Central memory CD8-positive, alpha-beta T cell (primary cell): ENCODE data around the gene TLCD3B.

Experiments
- ATAC-seq: fragments of 150-1000 bp; cut with Tn5 transposase; replicated peaks from 2 replicates; pipeline ENCODE4 v1.10.0; 2022; ENCODE audit warnings: mild to moderate bottlenecking, moderate FRiP score, moderate number of reproducible peaks; ENCODE audit not compliant: poor library complexity, severe bottlenecking; ENCODE audit errors: extremely low read depth
- DNase-seq, 2 donors: peaks; one replicate each; pipeline ENCODE4 v3.0.0; 2021; ENCODE audit warnings: low spot score in 2 of 2
- H3K27ac Mint-ChIP-seq: one replicate; pipeline ENCODE4 v1.8.0; 2022; ENCODE audit warnings: low read depth, mild to moderate bottlenecking, moderate library complexity, mixed read lengths
- H3K27me3 Mint-ChIP-seq: one replicate; pipeline ENCODE4 v1.8.0; 2022; ENCODE audit warnings: mixed read lengths
- H3K36me3 Mint-ChIP-seq: one replicate; pipeline ENCODE4 v1.8.0; 2022; ENCODE audit warnings: mild to moderate bottlenecking, moderate library complexity, mixed read lengths; ENCODE audit not compliant: insufficient read depth
- H3K4me1 Mint-ChIP-seq: one replicate; pipeline ENCODE4 v1.8.0; 2022; ENCODE audit warnings: mixed read lengths
- H3K4me3 Mint-ChIP-seq: one replicate; pipeline ENCODE4 v1.8.0; 2022; ENCODE audit warnings: mild to moderate bottlenecking, moderate library complexity, mixed read lengths
- H3K9me3 Mint-ChIP-seq: one replicate; pipeline ENCODE4 v1.8.0; 2022; ENCODE audit warnings: mixed read lengths

TLCD3B gene, protein sequence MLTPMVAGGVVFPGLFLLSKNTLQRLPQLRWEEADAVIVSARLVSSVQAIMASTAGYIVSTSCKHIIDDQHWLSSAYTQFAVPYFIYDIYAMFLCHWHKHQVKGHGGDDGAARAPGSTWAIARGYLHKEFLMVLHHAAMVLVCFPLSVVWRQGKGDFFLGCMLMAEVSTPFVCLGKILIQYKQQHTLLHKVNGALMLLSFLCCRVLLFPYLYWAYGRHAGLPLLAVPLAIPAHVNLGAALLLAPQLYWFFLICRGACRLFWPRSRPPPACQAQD

GRCh38 chr16:30030841-30031413 is at the start of gene TLCD3B:
TSS of gene TLCD3B (minus strand) at chr16:30031271. CDS start at chr16:30030527, 744 bp downstream.
- DNase-seq (no peak), ATAC-seq (no peak)
- H3K27me3 Mint-ChIP-seq: peaks cover 82% of the 10 kb centered on the region
- H3K36me3 Mint-ChIP-seq: peaks cover 2% of the 10 kb centered on the region
- H3K4me3 Mint-ChIP-seq: peak within 1 kb of the TSS; percentile 56
- no peaks in the 10 kb centered on the region for H3K9me3 Mint-ChIP-seq
- peaks cover 17% of the 10 kb centered on the region for H3K4me1 Mint-ChIP-seq
- H3K27ac Mint-ChIP-seq: no peak within 1 kb of the TSS

GRCh38 chr16:30079480-30079879 is 48.4 kb upstream of the TLCD3B start:
- no peak overlapping the region for H3K27ac Mint-ChIP-seq
- H3K4me1 Mint-ChIP-seq: peaks cover 35% of the 10 kb centered on the region
- H3K9me3 Mint-ChIP-seq: no peaks in the 10 kb centered on the region
- ATAC-seq (no peak), DNase-seq (no peak)
- H3K36me3 Mint-ChIP-seq: peaks cover 49% of the 10 kb centered on the region
- H3K27me3 Mint-ChIP-seq: no peaks in the 10 kb centered on the region
- H3K4me3 Mint-ChIP-seq: no peak overlapping the region

GRCh38 chr16:30078744-30079143 is 47.7 kb upstream of the TLCD3B start:
- no peak overlapping the region for H3K4me3 Mint-ChIP-seq
- no peak for ATAC-seq
- H3K9me3 Mint-ChIP-seq: no peaks in the 10 kb centered on the region
- H3K4me1 Mint-ChIP-seq: peaks cover 35% of the 10 kb centered on the region
- DNase-seq: no peak
- peaks cover 44% of the 10 kb centered on the region for H3K36me3 Mint-ChIP-seq
- no peaks in the 10 kb centered on the region for H3K27me3 Mint-ChIP-seq
- no peak overlapping the region for H3K27ac Mint-ChIP-seq

DNA sequence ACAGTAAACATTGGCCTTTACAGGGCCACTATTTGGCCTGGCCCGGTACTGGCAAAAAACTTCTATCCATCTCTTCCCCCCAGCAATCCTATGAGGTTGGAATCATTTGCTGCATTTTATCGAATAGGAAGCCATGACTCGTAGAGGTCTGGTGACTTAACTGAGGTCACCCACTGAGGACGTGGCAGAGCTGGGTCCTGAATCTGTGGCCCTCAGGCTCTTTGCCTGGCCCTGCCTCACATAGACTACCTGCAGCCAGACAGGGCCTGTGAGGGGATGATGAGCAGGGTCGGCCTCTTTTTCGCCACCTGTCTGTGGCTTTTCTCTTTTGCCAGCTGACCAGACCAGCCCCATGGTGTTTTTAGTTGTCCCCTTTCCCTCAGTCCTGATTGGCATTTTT is 46.6 kb upstream of the TLCD3B start:
- Mint-ChIP-seq H3K36me3 (peaks cover 46% of the 10 kb centered on the region), H3K4me3 (peak overlapping the region; percentile 89), H3K4me1 (peaks cover 35% of the 10 kb centered on the region), H3K27ac (peak overlapping the region; percentile 93), H3K9me3 (no peaks in the 10 kb centered on the region), H3K27me3 (no peaks in the 10 kb centered on the region)
- DNase-seq: no peak
- no peak for ATAC-seq

DNA sequence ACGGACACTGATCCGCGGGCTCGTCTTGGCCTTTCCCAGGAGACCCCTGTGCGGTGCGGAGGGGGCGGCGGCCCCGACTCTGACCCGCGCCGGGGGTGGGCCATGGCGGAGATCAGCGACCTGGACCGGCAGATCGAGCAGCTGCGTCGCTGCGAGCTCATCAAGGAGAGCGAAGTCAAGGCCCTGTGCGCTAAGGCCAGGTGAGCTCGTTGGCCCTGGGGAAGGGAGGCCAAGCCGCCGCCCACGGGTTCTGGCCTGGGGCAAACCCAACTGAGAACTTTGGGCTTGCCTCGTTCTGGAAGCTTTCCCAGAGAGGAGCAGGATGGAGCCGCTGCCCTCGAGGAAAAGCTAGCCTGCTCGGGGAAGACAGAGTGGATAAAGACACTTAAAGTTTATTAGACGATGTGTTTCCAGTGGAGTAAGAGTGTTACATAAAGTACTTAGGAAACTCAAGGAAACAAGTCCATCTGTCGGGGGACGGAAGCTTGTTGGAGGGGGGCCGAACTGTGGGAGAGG is 45.3 kb upstream of the TLCD3B start:
- peak overlapping the region; percentile 93 for H3K27ac Mint-ChIP-seq
- peak; percentile 59 for ATAC-seq
- peaks cover 44% of the 10 kb centered on the region for H3K36me3 Mint-ChIP-seq
- no peak for DNase-seq
- H3K9me3 Mint-ChIP-seq: no peaks in the 10 kb centered on the region
- H3K4me3 Mint-ChIP-seq: peak overlapping the region; percentile 89
- H3K4me1 Mint-ChIP-seq: peaks cover 29% of the 10 kb centered on the region
- no peaks in the 10 kb centered on the region for H3K27me3 Mint-ChIP-seq

DNA sequence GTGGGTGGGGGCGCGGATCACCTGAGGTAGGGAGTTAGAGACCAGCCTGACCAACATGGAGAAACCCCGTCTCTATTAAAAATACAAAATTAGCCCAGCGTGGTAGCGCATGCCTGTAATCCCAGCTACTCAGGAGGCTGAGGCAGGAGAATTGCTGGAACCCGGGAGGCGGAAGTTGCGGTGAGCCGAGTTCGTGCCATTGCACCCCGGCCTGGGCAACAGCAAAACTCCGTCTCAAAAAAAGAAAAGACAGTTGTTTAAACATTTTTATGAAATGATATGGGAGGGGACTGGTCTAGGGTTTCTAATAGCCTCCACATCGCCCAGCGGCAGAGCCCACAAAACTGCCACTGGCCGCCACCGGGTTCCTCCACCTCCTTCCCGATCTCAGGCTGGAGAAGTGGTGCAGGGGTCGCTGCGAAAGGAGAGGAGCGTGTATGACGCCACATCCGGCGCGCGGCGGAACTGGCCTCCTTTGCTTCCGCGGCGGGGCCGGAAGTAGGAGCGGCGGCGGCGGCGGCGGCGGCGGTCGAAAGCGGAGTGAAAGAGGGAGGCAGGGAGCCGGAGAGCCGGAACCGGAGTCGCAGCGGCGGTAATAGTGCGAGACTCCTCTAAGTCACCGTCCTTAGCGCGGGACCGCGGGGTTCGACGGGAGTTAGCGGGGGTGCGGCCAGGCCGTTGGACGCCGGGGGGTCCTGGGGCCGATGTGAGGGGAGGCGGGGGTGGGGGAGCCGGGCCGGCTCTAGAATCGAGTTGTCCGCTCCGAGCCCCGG is 44.6 kb upstream of the TLCD3B start, which contains the start of gene PPP4C:
Gene PPP4C (plus strand): TSS at position 492 of the 773 bp plus-strand sequence. CDS start 384 bp downstream, outside the sequence.
- H3K4me3 Mint-ChIP-seq: peak within 1 kb of the TSS; percentile 89
- no peaks in the 10 kb centered on the region for H3K9me3 Mint-ChIP-seq
- peaks cover 43% of the 10 kb centered on the region for H3K36me3 Mint-ChIP-seq
- H3K4me1 Mint-ChIP-seq: peaks cover 29% of the 10 kb centered on the region
- ATAC-seq (peak; percentile 92), DNase-seq (peak; percentile 78 to 84)
- peak within 1 kb of the TSS; percentile 93 for H3K27ac Mint-ChIP-seq
- no peaks in the 10 kb centered on the region for H3K27me3 Mint-ChIP-seq

DNA sequence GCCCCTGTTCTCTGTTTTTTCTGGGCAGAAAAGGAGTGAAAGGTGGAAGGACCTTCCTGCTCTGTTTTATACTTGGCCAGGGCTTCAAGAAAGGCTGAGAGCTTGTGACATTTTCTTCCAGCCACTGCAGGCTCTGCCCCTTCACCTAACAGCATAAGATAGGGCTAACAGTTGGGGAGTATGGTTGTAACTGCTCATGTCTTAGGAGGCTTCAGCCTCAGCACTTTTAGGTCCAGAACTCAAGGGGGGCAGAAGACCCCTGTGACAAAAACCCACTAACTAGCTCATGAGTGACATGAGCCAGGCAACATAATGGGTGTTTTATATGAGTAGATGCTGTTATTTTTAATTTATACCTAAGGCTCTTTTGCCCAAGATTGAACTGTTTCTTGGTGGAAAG is 39.4 kb upstream of the TLCD3B start:
- peaks cover 33% of the 10 kb centered on the region for H3K4me1 Mint-ChIP-seq
- no peaks in the 10 kb centered on the region for H3K9me3 Mint-ChIP-seq
- DNase-seq (no peak), ATAC-seq (no peak)
- peak overlapping the region; percentile 29 for H3K4me3 Mint-ChIP-seq
- H3K27ac Mint-ChIP-seq: no peak overlapping the region
- H3K36me3 Mint-ChIP-seq: peaks cover 64% of the 10 kb centered on the region
- H3K27me3 Mint-ChIP-seq: no peaks in the 10 kb centered on the region

DNA sequence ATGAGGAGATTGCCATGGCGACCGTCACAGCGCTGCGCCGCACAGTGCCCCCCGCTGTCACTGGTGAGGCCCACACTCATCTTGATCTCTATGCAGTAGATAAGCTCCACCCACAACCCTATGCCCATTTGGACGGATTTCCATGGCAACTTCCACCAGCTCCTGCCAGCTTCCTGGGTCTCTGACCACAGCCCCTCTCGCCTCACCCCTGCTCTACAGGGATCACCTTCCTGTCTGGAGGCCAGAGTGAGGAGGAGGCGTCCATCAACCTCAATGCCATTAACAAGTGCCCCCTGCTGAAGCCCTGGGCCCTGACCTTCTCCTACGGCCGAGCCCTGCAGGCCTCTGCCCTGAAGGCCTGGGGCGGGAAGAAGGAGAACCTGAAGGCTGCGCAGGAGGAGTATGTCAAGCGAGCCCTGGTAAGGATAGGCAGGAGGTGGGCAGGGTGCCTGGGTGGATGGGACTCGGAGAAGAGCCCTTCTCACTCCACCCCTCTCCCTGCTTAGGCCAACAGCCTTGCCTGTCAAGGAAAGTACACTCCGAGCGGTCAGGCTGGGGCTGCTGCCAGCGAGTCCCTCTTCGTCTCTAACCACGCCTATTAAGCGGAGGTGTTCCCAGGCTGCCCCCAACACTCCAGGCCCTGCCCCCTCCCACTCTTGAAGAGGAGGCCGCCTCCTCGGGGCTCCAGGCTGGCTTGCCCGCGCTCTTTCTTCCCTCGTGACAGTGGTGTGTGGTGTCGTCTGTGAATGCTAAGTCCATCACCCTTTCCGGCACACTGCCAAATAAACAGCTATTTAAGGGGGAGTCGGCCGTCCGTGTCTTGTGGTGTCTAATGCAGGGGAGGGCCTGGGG is 38.8 kb upstream of the TLCD3B start:
- peaks cover 70% of the 10 kb centered on the region for H3K36me3 Mint-ChIP-seq
- H3K4me1 Mint-ChIP-seq: peaks cover 28% of the 10 kb centered on the region
- no peak for DNase-seq
- no peaks in the 10 kb centered on the region for H3K27me3 Mint-ChIP-seq
- H3K4me3 Mint-ChIP-seq: peak overlapping the region; percentile 29
- ATAC-seq: no peak
- H3K27ac Mint-ChIP-seq: no peak overlapping the region
- no peaks in the 10 kb centered on the region for H3K9me3 Mint-ChIP-seq

DNA sequence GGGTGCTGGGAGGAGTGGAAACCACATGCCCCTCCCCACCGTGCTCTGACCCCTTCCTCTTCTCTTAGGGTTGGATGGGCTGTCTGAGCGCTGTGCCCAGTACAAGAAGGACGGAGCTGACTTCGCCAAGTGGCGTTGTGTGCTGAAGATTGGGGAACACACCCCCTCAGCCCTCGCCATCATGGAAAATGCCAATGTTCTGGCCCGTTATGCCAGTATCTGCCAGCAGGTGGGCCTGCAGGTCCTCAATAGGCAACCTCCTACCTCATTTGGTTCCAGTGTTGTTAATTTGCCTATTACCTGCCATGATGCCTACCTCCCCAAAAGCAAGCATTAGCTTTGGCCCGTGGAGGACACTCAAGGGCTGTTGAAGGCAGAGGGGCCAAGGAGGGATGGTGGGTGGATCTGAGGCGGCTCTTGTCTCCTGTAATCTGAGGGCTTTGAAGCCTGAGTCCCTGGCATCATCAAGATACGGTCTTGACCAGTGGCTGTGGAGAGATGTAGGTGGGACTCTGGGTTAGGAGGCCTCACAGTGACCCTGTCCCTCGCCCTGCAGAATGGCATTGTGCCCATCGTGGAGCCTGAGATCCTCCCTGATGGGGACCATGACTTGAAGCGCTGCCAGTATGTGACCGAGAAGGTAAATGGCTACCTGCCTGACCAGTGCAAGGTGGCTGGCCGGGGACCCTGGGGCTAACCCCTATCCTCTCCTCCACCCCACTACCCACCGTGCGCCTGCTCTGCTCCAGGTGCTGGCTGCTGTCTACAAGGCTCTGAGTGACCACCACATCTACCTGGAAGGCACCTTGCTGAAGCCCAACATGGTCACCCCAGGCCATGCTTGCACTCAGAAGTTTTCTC is 37.9 kb upstream of the TLCD3B start:
- H3K27me3 Mint-ChIP-seq: no peaks in the 10 kb centered on the region
- peaks cover 73% of the 10 kb centered on the region for H3K36me3 Mint-ChIP-seq
- ATAC-seq: no peak
- H3K9me3 Mint-ChIP-seq: no peaks in the 10 kb centered on the region
- peaks cover 33% of the 10 kb centered on the region for H3K4me1 Mint-ChIP-seq
- peak; percentile 39 to 51 for DNase-seq
- H3K4me3 Mint-ChIP-seq: peak overlapping the region; percentile 38
- peak overlapping the region; percentile 32 for H3K27ac Mint-ChIP-seq

DNA sequence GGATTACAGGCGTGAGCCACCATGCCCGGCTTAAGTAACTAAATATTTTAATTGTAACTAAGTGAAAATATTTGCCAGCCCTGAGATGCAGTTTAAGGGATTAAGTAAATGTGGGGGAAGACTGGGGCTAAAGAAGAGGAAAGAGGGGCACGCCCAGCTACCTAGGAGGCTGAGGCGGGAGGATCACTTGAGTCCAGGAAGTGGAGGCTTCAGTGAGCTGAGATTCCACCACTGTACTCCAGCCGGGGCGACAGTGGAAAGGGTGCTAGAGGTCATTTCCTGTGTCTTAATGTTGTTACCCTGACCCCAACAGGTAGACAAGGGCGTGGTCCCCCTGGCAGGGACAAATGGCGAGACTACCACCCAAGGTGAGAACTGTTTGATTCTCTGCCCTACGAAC is 37.3 kb upstream of the TLCD3B start:
- peaks cover 70% of the 10 kb centered on the region for H3K36me3 Mint-ChIP-seq
- peak overlapping the region; percentile 32 for H3K27ac Mint-ChIP-seq
- DNase-seq (no peak), ATAC-seq (no peak)
- peak overlapping the region; percentile 38 for H3K4me3 Mint-ChIP-seq
- no peaks in the 10 kb centered on the region for H3K9me3 Mint-ChIP-seq
- no peaks in the 10 kb centered on the region for H3K27me3 Mint-ChIP-seq
- H3K4me1 Mint-ChIP-seq: peaks cover 39% of the 10 kb centered on the region

DNA sequence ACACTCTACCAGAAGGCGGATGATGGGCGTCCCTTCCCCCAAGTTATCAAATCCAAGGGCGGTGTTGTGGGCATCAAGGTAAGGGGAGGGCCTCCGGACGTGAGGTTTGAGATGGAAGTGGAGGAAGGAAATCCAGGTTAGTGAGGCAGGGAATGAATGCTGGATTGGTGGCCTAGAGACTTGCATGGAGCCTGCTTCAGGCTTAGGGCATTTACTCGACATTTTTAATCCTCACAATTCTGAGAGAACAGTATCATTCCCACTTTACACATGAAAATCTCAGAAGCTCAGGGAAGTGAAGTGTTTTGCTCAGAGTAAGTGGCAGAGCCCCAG is 36.5 kb upstream of the TLCD3B start:
- Mint-ChIP-seq H3K9me3 (no peaks in the 10 kb centered on the region), H3K27me3 (no peaks in the 10 kb centered on the region), H3K27ac (no peak overlapping the region), H3K4me1 (peaks cover 39% of the 10 kb centered on the region), H3K4me3 (peak overlapping the region; percentile 96), H3K36me3 (peaks cover 70% of the 10 kb centered on the region)
- DNase-seq (no peak), ATAC-seq (no peak)
